Activated T-helper 1 cell treated with anti-CD3 and anti-CD28 coated beads, Interleukin-2, amount 50 U/mL, for 16 hours (primary cell): Measurements from ENCODE around the gene ECI1.

Experiments
- DNase-seq, 2 donors: peaks; one replicate each; pipeline ENCODE4 v3.0.0-alpha.2; 2020; ENCODE audit warnings: low read depth in 1 of 2, low spot score in 1 of 2

The ECI1 gene

GRCh38 chr16:2234813-2235170 lies 16.6 kb downstream of the ECI1 start:
- DNase-seq: no peak

- DNase-seq: no peak
Observed at GRCh38 chr16:2233872-2234812, 17.2 kb downstream of the ECI1 start.

DNA sequence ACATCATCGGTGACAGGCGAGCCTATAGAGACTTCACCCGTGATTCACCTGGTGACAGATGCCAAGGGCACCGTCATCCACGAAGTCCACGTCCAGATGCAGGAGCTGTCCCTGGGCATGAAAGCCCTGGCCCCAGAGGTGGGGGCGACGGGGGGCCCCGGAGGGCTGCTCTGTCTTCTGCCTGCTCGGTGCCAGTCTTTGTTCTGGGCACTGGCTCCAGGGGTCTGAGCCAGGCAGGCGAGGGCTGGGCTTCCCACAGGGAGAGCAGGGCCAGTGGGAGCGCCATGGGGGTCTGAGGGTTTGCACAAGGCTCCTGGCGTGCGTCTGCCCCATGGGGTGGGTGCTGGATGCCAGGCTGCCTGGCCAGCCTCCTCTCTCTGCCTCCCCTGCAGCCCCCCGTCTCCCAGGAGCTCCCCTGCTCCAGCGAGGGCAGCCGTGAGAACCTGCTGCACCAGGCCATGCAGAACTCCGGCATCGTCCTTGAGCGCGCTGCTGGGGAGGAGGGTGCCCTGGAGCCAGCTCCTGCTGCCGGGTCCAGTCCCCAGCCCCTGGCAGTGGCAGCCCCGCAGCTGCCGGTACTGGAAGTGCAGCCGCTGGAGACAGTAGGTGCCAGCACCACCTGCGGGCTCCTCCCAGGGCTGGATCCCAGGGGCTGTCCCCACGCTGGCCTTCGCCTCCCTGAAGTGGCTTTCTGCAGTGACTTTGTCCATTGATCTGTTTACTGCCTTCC lies 18.2 kb downstream of the ECI1 start:
- no peak for DNase-seq

- DNase-seq: no peak
Observed at GRCh38 chr16:2232094-2232990, 19.0 kb downstream of the ECI1 start.

DNA sequence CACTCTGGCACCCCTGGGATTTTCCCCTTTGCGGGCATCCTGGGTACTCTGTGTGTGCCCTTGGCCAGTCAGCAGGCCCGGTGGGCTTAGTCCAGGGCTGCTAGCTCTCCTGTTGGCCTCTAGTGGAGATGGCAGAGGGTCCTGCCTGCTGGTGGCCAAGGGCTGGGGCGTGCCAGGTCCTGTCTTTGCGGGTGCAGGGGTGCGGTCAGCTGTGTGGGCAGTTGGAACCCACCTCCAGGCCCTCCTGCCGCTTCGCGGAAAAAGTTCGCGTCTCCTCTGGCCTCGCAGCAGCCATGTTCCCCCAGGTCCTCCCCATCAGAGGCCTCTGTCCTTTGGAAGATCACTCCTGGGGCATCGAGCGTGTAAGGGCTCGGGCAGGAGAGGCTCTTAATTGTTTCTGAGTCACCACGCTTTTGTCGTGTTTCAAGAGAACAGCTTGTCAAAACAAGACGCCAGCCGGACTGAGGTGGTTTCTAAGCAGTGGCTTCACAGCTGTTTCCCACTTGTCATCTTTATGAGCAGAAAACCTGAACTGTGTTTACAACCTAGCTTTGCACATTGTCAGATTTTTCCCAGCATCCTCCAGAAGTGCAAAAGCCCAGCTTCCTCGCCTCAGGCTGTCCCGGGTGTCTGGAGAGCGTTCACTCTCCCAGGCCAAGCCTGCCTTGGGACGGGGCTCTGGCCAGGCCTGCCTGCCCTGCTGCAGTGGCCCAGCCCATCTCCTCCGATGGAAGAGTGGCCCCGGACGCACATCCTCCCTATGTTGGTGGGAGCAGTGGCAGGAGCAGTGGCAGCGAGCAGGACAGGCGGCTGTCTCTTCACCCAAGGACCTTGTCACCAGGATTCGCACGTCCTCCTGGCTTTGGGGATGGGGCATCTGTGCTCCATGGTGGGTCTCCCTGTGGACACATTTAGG lies 20.1 kb downstream of the ECI1 start:
- no peak for DNase-seq

DNA sequence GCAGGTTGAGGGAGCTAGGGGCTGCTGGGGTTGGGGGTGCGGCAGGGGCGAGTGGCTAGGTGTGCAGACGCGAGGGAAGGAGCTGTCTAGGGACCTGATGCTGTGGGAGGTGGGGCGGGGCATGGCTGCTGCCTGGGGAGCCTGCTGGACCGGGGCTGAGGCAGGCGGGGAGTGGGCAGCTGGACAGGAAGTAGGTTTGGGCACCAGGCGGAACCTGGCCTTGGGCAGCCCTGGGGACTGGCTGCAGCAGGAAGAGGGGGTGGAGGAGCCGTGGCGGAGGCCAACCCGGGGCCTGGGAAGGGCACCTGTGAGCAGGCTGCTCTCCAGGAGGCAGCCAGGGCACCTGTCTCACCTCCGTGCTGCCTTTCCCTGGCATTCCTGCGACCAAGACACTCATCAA lies 21.0 kb downstream of the ECI1 start:
- no peak for DNase-seq

- no peak for DNase-seq
Observed at GRCh38 chr16:2229632-2230250, 21.6 kb downstream of the ECI1 start.

GRCh38 chr16:2229091-2229490 lies 22.3 kb downstream of the ECI1 start:
- no peak for DNase-seq

GRCh38 chr16:2228161-2228824 lies 23.1 kb downstream of the ECI1 start:
- DNase-seq: no peak

- DNase-seq: no peak
Observed at GRCh38 chr16:2226918-2227317, 24.5 kb downstream of the ECI1 start.

DNA sequence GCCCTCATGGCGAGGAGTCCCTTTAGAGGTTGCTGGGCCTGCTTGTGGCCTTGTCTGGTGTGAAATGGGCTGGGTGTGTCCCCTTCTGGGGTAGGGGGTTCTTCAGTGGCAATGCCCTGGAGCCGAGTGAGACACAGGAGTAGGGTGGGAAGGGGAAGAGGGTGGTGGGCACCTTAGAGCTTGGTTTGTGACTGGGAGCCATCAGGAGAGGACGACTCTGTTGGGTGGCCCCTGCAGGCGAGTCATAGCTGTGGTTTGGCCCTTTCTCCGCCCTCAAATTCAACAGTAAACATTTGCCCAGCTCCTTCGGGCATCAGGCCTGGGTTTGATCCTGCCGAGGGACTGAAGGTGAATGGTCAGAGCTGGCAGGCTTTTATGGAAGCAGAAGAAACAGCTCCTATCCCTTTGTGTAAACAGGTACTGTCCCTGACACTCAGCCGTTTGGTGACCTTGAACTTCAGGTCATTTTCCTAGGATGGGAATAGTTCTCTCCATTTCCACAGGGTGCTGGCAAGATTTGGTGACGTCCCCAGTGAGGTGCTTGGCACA lies 25.1 kb downstream of the ECI1 start:
- DNase-seq: no peak

DNA sequence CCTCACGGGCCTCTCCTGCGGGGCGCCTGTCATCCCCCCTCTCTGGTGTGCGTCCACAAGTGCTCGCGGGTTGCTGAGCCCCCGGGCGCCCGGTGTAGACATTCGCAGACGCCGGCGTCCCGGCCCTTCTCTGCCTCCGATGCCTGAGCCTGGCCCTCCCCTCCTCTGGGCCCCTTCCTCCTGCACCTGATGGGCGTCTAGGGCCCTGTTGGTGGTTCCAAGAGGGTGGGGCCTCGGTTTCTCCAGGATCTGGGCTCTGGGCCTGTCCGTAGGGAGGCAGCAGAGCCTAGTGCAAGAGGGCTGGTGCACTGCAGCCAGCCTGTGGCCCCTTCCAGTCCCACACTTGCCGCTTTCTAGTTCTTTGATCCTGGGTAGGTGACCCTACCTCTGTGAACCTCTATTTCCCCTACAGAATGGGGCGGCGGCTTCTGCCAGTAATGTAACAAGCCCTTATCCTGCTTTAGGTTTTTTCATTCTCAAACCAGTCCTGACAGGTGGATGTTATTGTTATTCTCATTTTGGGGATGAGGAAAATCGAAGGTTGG lies 27.4 kb downstream of the ECI1 start:
- peak in 1 of 2 donors; percentile 14 for DNase-seq

- peak; percentile 98 to 99 for DNase-seq
Observed at GRCh38 chr16:2223221-2223941, 28.0 kb downstream of the ECI1 start, which contains the start of gene E4F1. Gene E4F1, plus strand, starts transcription at chr16:2223591. Its CDS starts 23 bp downstream, at chr16:2223614.

- DNase-seq: no peak
Observed at GRCh38 chr16:2216330-2216729, 35.1 kb downstream of the ECI1 start.

GRCh38 chr16:2214719-2214968 lies 36.7 kb downstream of the ECI1 start, which contains the start of gene PGP:
Gene PGP, minus strand, starts transcription at chr16:2214840. Its CDS starts 63 bp downstream, at chr16:2214777.
- DNase-seq: no peak

DNA sequence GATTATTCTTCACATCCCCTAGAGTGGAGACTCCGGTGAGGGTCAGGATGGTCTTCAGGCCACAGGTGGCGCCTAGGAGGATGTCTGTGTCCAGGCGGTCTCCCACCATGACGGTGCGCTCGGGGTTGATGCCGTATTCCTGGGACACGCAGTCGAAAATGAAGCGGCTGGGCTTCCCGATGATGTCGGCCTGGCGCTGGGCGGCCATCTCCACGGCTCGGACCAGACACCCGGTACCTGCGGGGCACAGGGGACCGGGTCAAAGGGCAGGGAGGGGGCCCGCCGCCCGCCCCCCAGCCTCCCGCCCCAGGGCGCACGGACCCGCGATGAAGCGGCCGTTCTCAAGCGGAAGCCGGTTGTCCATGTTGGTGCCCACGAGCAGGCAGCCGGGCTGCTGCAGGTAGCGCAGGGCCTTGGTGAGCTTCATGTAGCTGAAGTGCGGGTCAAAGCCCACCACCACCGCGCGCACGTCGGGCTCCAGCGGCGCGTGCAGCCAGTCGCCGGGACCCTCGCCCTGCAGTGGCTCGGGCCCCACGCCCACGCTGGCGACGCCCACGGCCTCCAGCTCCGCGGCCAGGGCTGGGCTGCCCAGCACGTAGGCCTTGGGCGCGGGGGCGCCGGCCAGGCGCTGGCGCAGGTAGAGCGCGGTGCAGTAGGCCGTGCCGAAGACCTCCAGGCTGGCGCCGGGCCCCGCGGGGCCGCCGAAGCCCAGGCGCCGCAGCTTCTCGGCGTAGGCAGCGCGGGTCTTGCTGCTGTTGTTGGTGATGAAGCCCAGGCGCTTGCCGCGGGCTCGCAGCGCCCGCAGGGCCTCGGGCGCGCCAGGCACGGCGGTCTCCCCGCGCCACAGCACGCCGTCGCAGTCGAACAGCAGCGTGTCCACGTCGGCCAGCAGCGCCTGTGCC lies 37.3 kb downstream of the ECI1 start:
- no peak for DNase-seq
